Epidermal melanocyte (primary cell): ENCODE data around the gene TTC33.
"Not testable (repeated sequence)": the region's sequence is repeated elsewhere in the genome, so short reads cannot be mapped to it uniquely, and the experiment has no call there.

Experiments used
- DNase-seq: peaks from one replicate; pipeline ENCODE4 v3.0.0; 2011; ENCODE audit warnings: low spot score; ENCODE audit not compliant: insufficient read length

Gene TTC33

DNA sequence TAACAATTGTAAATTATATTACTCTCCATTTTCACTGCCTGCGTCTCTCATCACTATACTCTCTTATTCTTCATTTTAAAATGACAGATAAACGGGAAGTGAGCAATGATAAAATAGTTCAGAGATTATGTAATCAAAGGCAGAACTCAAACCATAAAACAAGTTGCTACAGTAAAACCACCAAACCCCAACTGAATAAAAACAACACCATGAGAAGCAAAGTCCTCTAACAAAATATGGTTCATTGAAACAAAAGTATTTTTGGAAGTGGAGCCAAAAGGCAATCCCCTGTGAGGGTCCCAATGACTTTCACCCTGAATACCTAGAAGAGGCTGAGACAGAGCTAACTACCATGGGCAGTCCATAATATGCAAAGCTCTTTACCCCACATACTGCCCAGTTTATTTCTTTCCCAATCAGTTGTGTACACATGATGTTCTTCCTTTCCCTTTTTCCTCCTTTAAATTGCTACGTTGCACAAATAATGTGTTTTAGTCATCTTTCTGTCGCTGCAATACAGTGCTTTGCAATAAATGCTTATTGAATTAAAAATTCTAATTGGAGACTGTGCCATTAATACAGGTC, 140.1 kb downstream of the TTC33 start:
- DNase-seq: no peak

DNA sequence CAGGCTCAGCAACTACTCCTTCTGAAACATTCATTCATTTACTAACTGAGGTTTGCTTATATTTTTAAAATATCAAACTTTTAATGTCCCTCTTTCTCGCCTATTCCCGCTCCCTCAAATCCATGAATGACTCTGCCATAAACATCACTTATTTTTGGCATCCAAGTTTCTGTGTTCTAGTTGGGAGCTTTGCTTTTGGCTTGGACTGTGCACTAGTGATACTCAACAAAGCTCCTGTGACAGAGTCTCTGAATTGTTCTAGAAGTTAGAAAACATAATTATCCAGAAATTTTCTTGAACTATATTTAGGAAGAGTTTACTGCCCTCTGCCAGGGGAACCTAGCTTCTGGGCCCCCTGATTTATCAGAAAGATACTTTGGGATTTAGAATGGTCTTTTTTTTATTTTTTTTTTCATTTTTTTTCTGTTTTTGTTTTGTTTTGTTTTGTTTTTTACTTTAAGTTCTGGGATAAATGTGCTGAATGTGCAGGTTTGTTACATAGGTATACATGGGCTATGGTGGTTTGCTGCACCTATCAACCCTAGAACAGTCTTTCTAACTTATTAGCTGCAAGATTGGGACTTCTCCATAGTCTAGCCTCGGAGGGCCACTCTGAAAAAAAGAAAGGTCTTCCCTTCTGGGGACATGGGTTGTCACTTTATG, 140.7 kb downstream of the TTC33 start:
- no peak for DNase-seq

DNA sequence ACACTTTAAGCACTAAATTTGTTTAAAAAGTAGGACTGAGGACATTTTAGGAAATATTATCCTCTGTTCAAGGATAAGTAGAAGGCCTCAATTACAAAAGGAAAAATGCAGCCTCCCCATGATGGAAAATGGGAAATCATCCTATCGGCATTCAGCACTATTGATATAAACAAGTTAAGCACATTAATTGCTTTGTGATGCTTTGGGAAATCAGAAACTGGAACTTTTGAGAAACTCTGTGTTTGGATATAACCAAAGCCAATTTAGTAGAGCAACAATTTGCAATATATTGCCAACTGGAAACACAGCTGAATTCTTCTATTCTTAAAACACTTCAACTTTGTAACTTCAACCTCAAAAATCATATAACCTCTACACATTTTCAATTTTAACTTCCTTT, 141.3 kb downstream of the TTC33 start:
- DNase-seq: no peak

DNA sequence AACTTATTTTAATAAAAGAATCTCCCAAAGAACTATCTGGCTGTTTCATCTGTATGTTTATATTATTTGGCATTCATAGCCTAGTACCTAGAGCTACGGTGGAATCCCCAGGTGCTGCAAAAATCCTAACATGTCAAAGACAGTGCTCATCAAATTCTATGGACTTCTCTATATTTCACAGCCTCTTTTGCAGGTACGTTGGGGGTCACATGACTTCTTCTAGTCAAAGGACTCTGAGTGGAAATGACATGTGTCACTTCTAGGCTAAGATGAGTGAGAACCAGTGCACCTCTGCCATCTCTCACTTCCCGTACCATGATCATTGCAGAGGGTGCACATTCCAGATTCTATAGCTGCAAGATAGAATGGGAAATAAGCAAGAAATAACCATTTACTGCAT, 148.6 kb downstream of the TTC33 start:
- no peak for DNase-seq

DNA sequence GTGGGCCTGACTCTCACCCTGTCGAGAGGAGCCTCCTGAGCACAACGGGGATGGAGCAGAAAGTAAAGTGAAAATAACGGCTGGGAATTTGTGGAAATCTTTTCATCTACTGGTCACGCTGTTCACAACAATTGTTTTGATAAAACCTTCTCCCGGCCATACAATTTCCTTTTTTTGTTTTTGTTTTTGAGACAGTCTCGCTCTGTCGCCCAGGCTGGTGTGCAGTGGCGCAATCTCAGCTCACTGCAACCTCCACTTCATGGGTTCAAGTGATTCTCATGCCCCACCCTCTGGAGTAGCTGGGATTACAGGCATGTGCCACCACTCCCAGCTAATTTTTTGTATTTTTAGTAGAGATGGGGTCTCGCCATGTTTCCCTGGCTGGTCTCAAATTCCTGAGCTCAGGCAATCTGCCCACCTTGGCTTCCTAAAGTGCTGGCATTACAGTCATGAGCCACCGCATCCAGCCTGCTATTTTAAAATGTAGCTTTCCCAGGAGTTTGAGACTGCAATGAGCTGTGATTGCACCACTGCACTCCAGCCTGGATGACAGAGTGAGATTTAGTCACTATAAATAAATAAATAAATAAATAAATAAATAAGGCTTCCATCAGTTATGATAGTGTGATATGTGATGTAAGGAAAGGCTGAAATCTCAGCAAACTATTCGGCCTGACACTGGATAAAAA, 149.5 kb downstream of the TTC33 start:
- no peak for DNase-seq

DNA sequence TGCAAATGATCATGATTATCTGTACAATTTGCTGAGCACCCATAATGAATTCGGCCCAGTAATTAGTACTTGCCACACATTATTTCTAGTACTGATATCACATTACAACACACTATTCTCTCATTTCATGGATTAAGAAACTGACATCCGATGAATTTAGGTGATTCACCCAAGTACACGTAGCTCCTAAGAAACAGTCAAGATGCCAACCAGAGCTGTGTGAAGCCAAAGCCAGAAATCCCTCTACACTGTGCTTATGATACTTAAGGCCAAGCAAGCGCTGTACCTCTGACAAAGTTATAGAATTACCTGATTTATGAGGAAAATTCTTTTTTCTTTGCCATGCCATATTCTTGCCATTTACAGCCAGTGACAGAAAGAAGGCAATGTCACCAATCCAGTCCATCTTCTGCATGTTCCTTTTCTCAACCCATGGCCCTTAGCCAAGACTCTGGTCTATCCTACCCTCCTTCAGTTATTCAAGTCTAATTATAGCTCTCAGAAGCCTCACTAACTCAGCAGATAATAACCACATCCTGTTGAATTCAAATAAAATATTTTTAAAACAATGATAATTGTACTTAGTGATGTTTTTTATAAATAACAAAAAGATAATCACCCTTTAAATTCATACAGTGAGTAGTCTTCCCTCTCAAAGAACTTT, 150.3 kb downstream of the TTC33 start:
- no peak for DNase-seq

DNA sequence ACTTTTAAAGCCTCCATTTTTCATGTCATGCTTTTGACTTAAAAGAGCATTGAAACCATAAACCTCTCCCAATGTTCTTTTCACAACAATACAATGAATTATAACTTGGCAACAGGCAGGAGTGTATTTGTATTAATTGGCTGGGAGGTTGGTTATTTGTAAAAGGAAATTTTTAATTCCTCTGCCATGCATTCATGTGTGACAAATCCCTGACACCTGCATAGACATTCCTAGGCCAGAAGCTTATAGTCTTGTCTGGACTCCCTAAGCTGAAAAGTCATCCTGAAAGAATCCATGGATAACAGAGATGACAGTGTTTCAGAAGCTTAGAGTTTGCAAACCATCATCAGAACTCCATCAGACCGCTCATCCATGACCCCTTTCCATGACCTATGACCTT, 152.4 kb downstream of the TTC33 start:
- no peak for DNase-seq

DNA sequence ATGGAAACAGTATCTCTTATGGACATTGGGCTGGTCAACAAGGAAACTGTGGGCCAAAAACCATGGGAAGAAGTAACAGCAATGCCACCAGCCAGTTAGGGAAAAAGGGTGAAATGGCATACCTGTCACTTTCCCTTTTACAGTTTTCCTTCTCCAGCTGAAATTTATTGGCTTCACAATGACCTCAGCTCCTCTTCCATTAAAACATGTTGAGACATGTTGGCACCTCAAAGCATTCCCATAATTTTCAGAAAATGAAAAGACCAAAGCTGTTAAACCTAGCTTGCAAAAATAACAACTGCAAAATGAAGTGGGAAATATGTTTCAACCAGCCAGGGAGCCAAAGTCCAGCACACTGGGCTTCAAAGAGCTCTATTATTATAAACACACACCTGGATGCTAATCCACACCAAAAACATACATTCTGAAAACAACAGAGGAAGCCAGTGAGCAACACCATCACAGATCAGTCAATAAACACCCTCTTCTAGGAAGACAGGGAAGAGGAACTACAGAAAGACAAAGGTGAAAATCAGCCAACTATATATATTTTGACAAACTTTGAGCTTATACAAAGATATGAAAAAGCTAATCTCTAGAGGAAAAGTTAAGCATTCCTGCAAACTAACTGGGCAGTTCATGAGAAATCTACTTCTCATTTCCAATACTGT, 154.4 kb downstream of the TTC33 start:
- DNase-seq: no peak

DNA sequence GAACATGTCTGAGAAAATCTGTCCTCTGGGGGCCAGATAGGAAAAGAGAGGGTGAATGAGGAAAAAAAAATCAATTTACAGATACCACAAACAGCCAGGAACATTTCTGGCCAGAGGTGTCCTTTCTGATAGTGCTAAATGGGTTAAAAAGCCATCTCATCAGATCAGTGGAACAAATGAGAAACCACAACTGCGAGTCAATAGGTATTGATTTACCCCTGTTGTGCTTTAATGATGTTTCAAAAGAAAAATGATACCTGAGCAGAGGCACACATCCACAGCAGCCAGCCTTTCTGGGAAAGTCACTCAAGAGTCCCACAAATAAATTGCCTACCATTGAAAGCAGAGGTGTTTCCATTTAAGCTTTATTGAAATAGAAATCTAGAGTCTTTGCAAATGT, 155.4 kb downstream of the TTC33 start:
- DNase-seq: no peak

DNA sequence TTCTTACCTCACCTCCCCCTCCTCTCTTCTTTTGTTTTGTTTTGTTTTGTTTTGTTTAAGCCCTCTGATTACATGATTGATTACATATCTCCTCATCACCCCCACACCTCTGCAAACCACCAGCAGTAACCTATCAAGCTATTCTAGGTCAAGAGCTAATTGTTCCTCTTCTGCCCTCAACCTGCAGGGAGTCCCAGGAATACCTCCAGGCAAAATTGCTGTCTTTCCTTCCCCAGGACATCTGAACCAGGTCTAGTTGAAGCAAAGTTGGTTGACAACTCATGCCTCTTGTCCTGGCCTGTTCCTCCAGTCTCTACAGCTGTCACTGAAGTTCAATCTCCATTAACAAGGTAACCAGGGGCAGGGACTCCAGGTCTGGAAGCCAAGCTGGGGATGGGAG, 156.1 kb downstream of the TTC33 start:
- no peak for DNase-seq

DNA sequence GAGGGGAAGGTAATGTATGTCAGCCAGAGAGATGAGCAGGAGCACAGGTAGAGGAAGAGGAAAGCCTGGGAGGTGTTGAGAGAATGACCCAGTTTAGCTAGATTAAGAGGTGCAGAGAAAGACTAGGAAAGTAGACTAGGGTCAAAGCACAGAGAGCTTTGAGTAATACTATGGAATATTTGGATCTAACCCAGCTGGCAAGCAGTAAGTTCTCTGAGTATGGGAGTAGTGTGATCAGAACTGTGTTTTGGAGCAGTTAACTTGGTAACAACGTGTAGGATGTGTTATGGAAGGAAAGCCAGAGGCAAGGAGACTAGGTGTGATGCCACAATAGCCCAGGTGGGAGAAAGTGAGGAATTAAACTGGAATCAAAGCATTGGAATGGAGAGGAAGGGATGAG, 160.9 kb downstream of the TTC33 start:
- no peak for DNase-seq

DNA sequence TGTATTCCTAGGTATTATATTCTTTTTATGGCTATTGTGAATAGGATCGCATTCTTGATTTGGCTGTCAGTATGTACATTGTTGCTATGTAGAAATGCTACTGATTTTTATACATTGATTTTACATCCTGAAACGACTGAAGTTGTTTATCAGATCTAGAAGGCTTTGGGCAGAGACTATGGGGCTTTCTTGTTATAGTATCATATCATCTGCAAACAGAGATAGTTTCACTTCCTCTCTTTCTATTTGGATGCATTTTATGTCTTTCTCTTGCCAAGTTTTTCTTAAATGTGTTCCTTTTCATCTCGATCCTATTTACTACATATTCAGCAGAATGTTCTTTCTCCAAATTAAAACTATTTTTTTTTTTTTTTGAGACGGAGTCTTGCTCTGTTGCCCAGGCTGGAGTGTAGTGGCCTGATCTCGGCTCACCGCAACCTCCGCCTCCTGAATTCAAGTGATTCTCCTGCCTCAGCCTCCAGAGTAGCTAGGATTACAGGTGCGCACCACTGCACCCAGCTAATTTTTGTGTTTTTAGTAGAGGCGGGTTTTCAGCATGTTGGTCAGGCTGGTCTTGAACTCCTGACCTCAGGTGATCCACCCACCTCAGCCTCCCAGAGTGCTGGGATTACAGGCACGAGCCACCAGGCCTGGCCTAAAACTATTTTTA, 163.9 kb downstream of the TTC33 start:
- not testable (repeated sequence) for DNase-seq

DNA sequence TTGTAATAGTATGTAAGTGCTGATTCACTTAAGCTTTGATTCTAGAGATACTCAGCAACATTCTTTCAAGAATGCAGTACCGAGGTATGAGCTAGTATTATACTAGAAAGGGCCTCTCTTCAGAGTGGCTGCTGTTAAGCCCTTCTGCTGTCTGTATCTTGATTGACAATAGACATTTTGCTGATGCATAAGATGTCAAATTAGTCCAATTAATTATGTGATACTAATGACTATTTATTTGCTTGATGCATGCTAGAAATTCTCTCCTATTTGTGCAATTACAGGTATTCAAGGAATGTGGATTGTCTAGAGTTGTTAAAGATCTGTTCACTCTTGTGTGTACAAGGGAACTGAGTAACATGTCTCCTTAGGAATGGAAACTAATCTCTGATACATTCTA, 168.4 kb downstream of the TTC33 start:
- DNase-seq: no peak

DNA sequence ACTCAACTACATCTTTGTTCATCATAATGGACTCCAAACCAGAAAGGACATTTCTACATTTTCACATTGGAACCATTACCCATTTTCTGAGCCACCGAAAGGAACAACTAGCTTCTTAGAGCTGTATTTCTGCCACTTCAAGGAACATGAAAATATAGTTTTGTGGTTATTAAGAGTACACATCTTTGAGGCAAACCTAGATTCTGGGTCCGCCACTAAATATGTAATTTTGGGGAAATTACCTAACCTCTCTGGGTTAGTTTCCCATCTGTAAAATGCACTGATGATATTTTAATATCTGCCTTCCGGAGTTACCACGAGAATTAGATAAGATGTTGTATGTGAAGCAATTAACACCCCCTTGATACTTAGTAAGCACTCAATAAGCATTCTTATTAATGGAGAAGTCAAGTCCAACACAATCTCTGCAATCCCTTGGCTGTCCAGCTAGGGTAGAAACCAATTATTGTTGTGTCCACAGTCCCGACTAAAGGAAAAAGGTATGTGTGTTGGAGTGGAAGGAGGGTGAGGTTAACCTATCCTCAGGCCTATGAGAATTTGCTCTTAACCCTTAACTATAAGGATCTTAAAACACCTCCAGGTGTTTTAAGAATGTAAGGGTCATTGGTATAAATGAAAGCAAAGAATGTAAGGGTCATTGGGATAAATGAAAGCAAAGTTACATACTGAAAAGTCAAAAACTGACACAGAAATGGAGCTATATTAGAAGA, 170.1 kb downstream of the TTC33 start:
- DNase-seq: no peak

DNA sequence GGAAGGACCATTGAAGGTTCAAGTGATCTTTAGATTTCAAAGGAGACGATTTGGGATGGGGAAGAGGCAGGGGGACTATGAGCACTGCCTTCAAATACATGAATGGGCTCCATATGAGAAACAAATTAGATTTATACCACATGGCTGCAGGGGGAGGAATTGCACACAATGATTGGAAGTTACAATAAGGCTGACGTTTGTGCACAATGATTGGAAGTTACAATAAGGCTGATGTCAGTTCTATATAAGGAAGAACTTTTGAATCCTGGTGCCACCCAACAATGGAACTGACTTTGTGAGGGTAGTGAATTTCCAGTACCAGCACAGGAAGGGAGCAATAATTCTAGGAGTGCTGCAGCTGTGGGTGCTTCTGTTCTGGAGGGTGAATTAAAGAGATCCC, 171.7 kb downstream of the TTC33 start:
- DNase-seq: no peak

DNA sequence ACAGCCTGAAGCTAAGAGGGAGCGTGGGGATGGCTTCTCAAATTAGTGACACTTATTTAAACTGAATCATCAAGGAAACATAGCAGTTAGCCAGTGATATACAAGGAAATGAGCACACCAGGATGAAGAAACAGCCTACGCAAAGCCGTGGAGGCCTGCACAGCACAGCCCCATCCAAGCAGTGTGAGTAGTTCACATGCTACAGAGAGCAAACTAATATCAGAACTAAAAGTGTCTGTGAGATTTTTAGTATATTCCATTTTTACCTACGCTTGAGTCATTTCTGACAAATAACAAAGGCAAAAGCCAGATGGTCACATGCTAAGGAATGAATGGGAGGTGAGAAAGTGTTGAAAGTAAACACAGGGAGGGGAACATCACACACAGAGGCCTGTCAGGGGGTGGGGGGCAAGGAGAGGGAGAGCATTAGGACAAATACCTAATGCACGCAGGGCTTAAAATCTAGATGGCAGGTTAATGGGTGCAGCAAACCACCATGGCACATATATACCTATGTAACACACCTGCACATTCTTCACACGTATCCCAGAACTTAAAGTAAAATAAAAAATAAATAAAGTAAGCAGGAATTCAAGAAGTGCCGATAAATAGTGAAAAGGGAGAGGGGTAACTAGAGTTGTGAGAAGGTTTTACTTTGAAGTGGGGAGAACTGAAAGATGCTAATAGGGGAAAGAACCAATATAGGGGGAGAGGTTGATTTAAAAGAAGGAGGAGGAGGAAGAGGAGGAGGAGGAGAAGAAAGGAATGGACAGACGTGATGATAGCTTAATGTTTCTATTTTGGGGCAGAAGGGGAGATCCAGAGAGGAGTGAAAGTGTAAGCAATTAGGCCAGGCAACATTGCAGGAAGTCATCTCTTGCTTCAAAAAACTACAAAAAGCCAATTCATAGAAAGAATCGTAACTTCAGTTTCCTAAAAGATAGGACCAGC, 177.0 kb downstream of the TTC33 start:
- no peak for DNase-seq

DNA sequence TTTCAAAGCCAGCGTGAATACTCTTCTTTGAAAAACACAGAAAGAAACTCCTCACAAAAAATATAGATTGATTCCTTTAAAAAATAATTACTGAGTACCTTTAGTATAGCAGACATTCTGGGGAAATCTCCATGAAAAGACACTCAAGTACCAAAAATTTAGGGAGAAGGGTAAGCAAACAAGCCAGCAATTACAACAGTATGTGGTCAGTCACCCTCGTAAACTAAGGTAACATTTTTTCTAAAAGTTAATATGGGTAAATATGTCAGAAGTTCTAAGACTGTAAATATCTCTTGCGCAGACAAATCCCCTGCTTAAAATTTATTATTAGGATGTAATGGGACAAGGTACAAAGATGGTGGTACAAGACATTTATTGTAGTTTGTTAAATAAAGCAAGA, 178.0 kb downstream of the TTC33 start:
- no peak for DNase-seq

DNA sequence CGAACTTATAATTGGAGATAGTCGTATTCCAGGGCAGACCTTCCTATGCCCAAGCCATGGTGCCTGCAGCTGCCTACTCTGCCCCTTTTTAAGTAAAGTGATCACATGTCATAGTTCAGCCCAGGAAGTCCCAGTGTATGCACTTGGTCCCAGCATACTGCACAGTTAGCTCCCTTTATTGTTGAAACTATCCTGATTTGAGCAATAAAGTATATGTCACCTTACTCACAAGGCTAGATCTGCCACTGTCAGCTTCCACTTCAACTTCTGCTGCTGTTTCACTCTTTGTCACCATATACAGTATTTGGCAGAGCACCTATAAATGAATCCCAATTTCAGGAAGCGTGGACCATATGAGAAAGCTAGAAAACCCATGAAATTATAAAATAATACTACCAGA, 179.8 kb downstream of the TTC33 start:
- DNase-seq: no peak

DNA sequence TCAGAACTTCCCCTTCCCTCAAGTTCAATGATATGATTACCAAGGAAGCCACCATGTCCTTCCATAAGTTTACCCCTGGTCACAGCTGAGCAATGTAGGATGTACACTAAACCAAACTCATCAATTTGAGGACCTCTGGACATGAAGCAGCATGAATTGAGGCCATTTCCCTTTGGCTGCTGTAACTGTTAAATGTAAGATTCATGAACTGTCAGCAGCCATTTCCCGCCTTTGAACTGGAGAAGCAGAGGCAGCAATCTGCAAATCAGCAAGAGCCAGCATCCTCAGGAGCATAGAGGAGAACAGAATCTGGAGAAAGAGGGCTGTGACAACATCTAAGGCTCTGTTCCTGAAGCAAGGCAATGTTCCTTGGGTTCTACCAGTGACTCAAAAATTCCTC, 180.3 kb downstream of the TTC33 start:
- DNase-seq: no peak

DNA sequence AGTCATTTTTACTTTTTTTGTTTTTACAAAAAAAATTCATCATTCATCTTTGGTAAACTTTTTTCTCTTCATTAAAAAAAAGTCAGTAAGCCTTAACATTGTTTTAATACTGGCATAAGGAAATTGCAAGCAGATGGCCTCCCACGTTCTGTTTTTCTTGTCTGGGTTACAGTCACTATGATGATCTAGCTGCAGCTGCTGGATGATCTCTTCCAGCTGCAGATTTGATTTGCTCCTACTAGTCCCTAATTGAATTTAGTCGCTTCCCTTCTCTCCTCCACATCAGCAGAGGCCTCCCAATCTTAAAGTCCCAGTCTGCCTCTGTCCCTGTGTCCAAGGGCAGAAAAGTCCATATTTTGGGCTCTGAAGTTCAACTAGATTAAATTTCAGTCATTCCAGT, 182.8 kb downstream of the TTC33 start:
- peak; percentile 70 for DNase-seq
